NCI-H460 (cell line): ENCODE results near the gene SH3BP5L. TPM values are rescaled to one million over a fixed set of nuclear protein-coding genes. Genes with fewer than 3 reads are reported as not detected.

ENCODE experiments used
- DNase-seq: peaks from one replicate; pipeline ENCODE4 v3.0.0-alpha.2; 2016; ENCODE audit warnings: low read depth; ENCODE audit errors: extremely low read depth
- polyA plus RNA-seq: library from polyadenylated mRNA; depleted of rRNA; stranded (reverse); fragments of >200 nt; gene quantifications from 2 replicates; pipeline ENCODE4 v1.2.3, GENCODE V29; 2014; cell fraction: nucleus; rRNA removed
- total RNA-seq: library from RNA; depleted of rRNA; stranded (reverse); fragments of >200 nt; shearing (Covaris generic); gene quantifications from 2 replicates; pipeline ENCODE4 v1.2.3, GENCODE V29; 2014; rRNA removed

SH3BP5L gene
- total RNA-seq = 20.5 and 23.6 TPM in 2 replicates
- polyA plus RNA-seq = 31.2 and 36.8 TPM in 2 replicates

DNA sequence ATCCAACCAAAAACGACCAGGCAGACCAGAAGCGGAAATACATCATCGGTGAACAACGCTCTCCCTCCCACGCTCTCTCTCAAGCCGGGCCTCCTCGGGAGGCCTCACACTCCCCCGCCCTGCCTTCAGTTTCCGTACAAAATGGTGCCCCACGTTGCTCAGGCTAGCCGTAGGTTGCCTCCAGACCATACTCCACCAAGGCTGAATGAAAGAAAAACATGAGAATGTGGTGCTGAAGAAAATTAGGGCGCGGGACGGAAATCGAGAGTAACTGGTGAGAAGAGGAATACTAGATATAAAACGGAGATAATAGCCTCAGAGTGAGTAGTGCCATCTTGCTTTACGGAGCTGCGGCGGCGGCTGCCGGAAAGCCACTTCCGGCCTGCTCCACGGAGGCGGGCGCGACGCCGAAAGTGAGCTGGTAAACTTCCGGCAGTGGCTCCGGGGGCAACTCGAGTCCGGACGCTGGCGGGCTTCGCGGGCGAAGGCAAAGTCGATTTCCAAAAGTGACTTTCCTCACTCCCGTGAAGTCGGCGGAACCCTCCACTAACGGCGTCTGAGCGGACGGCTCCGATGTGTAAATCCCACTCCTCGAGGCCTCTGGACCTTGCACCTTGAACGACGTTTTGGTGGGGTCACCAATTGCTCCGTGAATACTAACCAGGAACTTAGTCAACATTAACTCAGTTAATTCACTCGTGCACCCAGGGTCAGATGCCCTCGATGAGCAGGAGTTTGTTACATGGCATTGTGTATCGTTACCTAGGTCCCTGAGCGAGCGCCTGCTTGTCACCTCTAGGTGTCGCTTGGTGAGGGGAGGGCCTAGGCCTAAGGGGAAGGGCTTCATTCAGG, at the start of gene SH3BP5L:
TSS of gene SH3BP5L (minus strand) at position 7 of the 852 bp plus-strand sequence. CDS start 980 bp downstream, outside the sequence.
- peak; percentile 98 for DNase-seq

DNA sequence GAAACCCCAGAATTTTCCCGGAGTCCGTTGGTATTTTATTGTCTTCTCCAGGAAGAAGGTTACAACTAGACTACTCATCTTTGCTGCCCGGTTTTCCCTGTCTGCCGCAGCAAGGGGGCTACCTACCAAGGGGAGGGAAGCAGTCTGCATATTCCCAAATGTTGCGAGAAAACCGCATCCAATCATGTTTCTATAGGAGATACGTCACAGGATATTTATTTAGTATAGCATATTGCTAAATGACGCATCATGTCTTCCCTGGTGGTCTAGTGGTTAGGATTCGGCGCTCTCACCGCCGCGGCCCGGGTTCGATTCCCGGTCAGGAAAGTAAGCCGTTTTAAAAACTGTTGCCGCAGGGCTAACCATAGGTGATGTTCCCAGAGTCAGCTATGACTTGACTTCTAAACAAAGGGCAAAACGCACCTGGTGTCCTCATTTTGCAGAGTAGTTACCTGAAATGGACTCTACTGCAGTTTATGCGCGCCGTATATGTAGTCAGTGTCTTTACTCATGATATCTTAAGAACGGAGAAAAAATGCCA, 48.3 kb upstream of the SH3BP5L start:
- DNase-seq = peak; percentile 93

DNA sequence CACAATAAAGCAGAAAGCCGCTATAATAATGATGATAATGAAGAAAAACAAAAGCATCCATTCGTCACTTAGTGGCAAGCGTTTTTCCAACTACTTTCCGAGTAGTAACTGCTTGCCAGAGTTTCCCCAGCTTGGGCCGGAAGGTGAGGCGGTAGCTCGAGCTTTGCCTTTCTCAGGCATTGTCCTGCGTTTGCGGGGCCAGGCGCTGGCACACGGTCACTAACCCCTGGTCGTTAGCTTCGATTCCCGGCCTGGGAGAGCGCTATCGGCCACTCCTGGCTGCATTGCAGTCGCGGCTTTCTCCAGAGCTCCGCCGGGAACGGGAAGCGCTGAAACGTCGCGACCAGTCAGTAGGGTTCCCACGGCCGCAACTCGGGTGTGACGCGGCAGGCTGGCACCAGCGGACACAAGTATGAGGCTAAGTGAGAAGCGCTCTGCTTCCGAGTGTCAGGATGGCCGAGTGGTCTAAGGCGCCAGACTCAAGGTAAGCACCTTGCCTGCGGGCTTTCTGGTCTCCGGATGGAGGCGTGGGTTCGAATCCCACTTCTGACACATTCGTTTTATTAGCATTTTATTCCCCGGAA, 47.8 kb upstream of the SH3BP5L start:
- DNase-seq = peak; percentile 99

DNA sequence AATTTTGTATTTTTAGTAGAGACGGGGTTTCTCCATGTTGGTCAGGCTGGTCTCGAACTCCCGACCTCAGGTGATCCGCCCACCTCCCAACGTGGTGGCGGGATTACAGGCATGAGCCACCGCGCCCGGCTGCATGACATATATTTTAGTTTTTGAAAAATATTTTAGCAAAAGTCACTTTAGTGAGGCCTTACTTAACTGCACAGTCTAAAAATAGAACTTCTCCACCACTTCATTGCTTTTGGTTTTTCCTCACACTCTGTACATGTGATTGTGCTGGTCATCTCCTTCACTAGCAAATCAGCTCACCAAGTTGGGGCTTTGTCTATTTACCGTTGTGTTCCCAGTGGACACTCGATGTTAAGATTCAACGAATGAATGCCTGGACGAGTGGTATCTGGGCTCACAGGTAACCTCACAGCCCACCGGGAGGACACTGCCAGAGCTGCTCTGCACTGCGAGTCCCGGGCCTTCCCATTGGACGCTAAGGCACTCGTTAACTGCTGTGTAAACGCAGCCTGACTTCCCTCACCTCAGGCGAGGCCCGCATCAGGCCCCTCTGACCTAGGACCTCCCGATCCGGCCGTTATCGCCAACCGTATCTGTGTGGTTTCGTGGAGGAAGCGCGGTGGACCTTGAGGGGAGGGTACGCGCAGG, 47.2 kb upstream of the SH3BP5L start:
- DNase-seq = peak; percentile 78

DNA sequence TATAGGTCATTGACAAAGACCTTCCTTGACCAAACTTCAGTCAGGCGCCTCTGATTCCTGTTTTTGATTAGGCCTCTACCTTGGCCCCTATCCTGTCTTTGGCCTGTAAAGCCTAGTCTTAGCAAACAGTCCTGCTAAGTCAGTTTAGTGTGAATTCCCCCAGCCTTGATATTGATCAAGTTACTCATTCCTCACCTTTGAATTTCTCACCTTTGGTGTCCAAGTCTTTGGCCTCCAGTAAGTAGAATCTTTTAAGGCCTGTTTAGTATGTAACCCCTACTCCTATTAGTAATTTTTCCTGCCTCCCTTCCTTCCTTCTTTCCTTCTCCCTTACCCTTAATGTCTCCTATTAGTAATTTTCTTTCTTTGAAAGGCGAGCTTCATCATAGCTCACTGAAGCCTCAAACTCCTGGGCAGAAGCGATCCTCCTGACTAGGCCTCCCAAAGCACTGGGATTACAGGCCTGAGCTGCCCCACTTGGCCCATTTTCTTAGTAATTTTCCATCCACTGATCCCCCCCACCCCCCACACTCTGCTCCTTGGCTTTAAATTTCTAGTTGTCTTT, 46.2 kb upstream of the SH3BP5L start:
- no peak for DNase-seq

DNA sequence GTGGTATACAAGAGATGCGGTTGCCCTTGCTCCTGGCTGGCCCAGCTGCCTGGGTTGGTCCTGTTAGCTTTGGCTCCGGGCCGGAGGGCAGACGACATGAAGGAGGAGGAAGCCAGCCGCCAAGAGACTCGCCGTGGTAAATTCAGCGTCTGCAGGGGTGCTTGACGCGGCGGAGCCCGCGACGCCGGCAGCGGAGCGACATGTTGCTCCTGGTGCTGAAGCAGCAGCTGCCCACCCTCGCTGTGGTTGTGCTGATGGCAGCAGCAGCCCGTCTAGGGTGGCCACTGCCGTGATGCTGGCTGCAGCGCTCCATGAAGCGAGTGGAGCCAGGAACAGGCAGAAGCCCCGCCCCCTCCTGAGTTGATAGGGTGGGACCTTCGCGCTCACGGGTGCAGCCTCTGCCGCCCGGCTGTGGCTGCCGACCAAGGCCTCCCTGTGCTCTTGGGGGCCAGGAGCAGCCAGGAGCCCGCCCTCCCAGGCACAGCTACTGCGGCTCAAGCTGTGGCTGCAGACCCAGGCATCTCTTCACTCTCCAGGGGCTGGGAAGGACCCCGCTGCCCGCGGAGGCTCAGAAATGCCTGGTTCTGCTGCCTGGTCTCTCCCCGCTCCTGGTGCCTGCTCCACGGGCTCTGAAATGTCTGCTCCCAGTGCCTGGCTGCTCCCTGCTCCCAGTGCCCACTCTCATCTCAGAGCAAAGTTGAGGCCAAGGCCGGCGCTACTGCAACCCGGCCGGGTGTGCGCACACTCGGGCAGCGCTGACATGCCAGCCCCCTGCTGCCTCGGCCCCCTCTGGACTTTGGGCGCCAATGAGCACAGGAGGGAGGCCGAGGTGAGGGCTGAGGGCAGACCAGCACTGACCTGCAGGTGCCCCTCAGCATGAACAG, 37.5 kb upstream of the SH3BP5L start:
- DNase-seq = peak; percentile 73

DNA sequence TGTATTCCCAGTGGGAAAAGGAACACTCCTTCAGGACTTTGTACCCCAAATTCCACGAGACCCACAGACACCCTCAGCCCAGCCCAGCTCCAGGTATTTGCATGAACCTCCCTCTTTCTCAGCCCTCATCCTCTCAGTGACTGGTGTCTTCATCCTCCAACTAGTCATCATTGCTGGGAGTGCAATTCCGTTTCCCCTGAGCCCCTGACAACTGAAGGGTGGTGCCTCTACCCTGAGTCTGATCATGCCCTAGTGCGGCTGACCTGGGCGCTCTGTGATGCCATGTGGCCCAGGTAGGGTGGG, 36.9 kb upstream of the SH3BP5L start:
- no peak for DNase-seq

DNA sequence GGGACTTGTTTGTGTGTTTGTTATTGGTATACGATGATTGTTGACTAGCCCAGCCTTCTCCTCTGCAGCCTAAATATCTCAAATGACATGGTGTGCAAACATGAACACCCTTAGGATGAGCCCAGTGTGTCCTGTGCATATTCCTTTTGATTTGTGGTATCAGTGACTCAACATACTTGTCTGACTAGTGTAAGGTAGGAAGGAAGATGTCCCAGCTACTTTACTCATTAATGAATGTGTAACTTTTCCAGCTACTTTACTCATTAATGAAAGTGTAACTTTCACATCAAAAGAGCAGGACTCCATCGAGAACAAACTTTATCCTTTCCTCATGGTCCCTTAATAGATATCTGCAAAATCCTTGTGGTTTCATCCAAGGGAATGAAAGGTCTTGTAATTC, 35.9 kb upstream of the SH3BP5L start:
- DNase-seq = no peak

DNA sequence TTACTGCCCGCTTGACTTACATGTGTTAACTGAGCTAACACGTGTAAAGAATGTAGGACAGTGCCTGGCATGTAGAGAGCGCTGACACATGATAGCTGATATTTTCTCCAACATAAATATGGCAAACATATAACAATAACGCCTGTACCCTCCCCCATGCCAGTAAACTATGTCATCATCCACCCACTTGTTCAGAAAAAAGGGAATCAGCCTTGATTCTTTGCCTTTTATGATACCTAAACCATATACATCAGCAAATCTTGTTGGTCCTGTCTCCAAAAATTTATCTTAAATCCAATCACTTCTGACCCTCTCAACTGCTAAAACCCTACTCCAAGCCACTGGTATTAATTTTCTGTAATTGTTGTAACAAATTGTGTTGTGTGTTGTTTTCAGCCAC, 34.3 kb upstream of the SH3BP5L start:
- DNase-seq = no peak

DNA sequence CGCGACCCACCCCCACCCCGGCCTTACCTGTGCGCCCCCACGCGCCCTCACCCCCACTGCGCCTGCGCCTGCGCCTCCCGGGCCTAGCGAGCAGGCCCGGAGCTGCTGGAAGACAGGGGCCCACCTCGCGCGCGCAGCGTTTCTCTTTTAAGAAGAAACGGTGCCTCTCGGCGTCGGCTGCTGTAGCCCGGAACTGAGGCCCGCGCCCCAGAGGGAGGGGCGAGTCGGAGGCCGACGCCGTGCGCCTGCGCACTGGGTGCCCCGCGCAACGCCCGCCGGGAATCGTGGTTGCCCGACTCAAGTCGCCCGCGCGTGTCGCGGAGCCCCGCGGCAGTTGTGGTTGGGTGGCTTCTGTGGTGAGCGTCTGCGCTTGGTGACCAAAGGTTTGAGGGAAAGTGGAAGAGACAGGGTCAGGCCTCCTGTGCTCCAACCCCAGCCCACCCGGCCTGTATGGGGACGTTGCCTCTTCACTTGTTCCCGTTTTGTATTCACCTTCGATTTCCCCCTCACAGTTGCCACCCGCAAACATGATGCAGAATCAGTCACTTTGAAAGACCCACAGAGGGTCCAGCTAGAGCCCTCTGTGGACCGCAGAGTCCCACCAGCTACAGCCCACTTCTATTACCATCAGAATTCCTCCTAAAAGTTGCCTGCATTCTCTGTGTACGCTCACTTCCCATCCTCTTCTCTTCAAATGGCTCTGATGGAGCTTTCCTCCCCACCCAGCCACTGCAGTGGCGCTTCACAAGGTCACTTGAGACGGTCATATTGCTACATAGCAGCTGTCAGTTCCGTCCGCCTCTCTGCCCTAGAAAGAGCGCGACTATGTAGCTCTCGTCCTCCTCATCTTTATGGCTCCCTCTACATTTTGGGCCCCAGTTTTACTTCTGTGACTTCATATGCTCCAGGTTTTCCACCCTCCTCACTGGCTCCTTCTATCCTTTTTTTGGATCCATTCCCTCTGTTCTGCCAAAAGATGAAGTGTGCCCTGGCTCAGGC, 33.5 kb upstream of the SH3BP5L start, which contains the start of gene ZNF692:
TSS of gene ZNF692 (minus strand) at position 195 of the 999 bp plus-strand sequence. CDS start 776 bp downstream, outside the sequence.
- DNase-seq = peak; percentile 98

DNA sequence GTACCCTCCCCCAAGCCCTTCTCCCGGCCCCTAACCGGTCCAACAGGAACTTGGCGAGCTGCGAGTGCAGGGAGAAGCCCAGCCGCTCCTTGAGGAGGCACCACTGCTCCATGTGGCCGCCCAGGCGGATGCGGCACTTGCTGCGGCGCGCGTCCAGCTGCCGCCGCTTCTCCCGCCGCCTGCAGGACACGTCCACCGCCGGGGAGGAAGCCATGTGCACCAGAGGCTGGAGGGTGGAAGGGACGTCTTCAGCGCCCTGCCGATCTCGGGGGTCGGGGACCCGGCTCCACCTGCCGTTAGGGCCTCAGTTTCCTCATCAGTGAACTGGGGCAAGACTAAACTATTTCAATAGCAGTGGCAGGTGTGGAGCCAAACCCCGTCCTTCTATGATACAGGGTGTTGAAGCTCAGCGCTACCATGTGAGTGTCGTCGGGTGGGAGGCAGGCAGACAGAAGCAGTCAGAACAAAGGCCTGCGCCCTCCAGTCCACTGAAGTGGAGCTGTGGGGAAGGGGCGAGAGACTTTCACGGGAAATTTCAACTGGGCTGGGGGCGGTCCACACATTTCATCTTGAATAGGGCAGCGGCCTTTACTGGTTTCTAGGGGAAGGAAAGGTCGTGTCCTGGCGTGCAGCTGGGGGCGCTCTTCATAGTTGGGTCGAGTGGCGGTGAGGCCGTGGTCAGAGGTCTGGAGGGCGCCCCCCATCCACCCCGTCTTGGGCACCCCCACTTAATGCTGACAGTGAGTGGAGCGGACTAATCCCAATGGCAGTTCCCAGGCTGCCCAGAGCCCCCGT, 32.6 kb upstream of the SH3BP5L start:
- DNase-seq = peak; percentile 72

DNA sequence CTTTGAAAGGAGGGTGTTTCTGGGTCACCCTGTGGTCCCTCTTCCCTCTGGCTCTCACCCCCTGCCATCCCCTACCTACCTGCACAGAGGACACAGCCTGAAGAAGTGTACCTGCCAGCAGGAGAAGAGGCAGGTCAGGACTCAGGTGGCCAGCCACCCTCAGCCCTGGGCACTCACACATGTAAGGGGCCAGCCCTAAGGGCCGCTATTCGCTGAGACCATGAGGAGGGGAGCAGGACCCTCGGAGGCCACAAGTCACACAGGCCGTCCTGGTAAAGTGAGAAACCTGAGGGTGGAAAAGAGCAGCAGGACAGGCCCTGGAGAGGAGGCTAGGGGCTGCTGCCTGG, 32.0 kb upstream of the SH3BP5L start:
- no peak for DNase-seq

DNA sequence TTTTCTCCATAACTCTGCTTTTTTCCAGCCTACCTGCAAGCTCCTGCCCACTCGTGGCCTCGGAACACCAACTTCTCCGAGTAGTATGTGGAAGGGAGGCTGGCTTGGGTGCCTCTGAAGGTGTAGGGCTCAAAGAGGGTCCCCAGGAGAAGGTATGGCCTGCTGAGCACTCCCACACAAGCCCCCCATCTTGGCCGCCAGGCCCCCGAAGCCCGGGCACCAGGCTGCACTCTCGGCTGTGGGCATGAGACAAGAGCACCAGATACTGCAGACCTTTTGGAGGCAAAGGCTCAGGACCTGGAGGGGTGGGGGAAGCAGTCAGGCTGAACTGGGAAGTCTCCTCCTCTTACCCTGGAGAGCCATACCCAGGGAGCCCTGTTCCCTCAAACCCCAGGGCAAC, 31.5 kb upstream of the SH3BP5L start:
- no peak for DNase-seq

DNA sequence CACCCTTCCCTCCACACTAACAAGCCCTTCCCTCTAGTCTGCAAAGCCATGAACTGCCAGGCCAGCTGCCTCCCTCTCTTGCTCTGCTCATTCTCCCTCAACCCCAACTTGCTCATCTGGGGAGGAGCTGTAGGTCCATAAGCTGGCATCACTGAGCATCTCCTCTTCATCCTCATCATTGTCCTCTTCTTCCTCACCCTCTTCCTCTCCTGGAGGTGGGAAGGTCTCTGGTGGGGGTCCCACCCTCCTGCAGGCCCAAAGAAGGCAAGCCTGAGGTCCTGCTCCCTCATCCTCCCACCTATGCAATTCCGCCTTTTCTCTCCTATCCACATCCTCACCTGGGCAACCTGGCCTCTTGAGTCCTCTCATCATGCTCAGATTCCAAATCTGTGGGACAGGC, 30.5 kb upstream of the SH3BP5L start:
- no peak for DNase-seq

DNA sequence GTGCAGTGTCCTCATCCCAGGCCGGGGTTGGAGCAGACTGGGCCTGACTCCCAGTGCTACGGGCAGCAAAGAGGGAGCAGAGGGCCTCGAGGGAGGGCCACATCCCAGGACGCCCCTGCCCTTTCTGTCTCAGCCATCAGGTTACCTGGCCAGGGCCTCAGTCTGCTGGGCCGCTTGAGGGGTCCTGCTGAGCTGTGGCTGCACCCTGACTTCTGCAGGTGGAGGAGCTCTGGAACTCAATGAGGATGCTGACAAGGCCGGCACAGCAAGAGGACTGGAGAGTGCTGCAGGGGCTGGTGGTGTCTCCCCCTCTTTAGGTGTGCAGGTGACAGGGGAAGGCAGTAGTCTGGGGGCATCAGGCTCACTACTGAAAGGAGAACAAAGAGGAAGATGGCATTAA, 29.9 kb upstream of the SH3BP5L start:
- DNase-seq = no peak

DNA sequence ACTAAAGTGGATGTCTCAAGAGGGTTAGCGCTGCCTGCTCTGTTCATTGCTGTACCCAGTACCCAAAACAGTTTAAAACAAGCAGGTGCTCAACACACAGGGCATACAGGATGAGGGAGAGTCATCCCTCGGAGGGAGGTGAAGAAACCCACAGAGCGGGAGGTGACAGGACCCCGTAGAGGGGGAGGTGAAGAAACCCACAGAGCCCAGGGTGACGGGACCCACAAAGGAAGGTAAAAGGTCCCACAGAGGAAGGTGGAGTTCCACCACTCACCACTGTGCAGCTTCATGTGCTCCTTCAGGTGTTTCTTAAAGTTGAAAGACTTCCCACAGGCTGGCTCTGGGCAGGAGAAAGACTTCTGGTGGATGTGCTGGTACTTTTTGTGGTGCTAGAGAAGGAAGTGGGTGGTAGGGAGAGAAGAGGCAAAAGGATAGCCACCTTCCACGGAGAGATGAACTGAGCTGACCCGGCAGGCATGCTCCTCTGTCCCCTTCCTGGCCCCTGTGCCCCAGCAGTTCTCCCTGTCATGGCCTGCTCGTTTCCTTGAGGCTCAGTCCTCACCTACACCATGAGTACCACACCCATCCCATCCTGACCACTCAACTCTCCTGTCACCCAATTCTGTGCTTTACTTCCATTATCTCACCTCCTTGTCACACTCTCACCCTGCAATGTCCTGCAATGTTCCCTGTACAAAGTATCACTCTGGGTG, 28.1 kb upstream of the SH3BP5L start:
- DNase-seq = no peak
